ENCODE results near the gene MS4A4A.

MS4A4A gene

DNA sequence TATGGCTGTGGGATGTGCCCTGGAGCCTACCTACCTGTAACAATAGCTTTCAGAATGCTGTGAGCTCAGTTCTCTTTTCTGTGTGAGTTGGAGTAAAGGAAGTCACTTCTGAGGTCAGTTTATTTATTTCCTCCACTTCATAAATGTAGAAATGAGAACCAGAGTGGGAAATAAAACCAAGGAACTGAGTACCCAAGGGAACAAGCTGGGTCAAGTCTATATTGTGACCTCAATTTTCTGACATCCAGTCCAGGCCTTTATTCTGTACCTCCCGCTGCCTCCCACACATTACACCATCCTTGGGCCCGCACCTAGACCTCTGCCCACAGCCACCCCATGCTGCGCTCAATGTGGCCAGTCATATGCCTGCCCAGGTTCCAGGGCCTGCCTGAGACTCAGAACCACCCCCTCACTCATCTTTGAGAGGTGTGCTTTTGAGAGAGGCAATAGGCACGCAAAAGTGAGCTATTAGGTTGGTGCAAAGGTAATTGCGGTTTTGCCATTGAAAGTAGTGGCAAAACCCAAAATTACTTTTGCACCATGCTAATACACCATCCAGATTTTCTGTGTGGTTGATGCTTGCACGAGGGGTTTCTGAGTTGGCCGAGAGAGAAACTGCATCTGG is 56.4 kb downstream of the MS4A4A start:
- no peak overlapping the region for H3K4me3 ChIP-seq (ENCODE audit: severe bottlenecking)
- peaks cover 3% of the 10 kb centered on the region for H3K27me3 ChIP-seq (ENCODE audit: insufficient read depth, poor library complexity, severe bottlenecking)
- H3K27ac ChIP-seq (ENCODE audit: poor library complexity, severe bottlenecking): no peak overlapping the region
- TF ChIP-seq, protein P1, sequence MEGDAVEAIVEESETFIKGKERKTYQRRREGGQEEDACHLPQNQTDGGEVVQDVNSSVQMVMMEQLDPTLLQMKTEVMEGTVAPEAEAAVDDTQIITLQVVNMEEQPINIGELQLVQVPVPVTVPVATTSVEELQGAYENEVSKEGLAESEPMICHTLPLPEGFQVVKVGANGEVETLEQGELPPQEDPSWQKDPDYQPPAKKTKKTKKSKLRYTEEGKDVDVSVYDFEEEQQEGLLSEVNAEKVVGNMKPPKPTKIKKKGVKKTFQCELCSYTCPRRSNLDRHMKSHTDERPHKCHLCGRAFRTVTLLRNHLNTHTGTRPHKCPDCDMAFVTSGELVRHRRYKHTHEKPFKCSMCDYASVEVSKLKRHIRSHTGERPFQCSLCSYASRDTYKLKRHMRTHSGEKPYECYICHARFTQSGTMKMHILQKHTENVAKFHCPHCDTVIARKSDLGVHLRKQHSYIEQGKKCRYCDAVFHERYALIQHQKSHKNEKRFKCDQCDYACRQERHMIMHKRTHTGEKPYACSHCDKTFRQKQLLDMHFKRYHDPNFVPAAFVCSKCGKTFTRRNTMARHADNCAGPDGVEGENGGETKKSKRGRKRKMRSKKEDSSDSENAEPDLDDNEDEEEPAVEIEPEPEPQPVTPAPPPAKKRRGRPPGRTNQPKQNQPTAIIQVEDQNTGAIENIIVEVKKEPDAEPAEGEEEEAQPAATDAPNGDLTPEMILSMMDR (IDR thresholded peaks at IDR 0.05; ENCODE audit: poor library complexity, severe bottlenecking): no peak
- no peaks in the 10 kb centered on the region for H3K36me3 ChIP-seq (ENCODE audit: low read depth)
- H3K4me1 ChIP-seq (ENCODE audit: insufficient read depth, poor library complexity, severe bottlenecking): no peaks in the 10 kb centered on the region
- DNase-seq (ENCODE audit: low spot score): no peak
- H3K9me3 ChIP-seq (ENCODE audit: severe bottlenecking): no peaks in the 10 kb centered on the region
- ATAC-seq (ENCODE audit: low read depth): no peak

GRCh38 chr11:60338053-60338452 is 57.6 kb downstream of the MS4A4A start:
- TF ChIP-seq, protein P1 (IDR thresholded peaks at IDR 0.05; ENCODE audit: poor library complexity, severe bottlenecking): no peak
- H3K9me3 ChIP-seq (ENCODE audit: severe bottlenecking): no peaks in the 10 kb centered on the region
- no peak overlapping the region for H3K27ac ChIP-seq (ENCODE audit: poor library complexity, severe bottlenecking)
- H3K36me3 ChIP-seq (ENCODE audit: low read depth): no peaks in the 10 kb centered on the region
- ATAC-seq (ENCODE audit: low read depth) (no peak), DNase-seq (ENCODE audit: low spot score) (no peak)
- H3K4me1 ChIP-seq (ENCODE audit: insufficient read depth, poor library complexity, severe bottlenecking): no peaks in the 10 kb centered on the region
- no peaks in the 10 kb centered on the region for H3K27me3 ChIP-seq (ENCODE audit: insufficient read depth, poor library complexity, severe bottlenecking)
- H3K4me3 ChIP-seq (ENCODE audit: severe bottlenecking): no peak overlapping the region

GRCh38 chr11:60339356-60339755 is 58.9 kb downstream of the MS4A4A start:
- H3K9me3 ChIP-seq (ENCODE audit: severe bottlenecking): no peaks in the 10 kb centered on the region
- ATAC-seq (ENCODE audit: low read depth): no peak
- no peaks in the 10 kb centered on the region for H3K36me3 ChIP-seq (ENCODE audit: low read depth)
- H3K27ac ChIP-seq (ENCODE audit: poor library complexity, severe bottlenecking): no peak overlapping the region
- DNase-seq (ENCODE audit: low spot score): no peak
- H3K4me3 ChIP-seq (ENCODE audit: severe bottlenecking): no peak overlapping the region
- TF ChIP-seq, protein P1 (IDR thresholded peaks at IDR 0.05; ENCODE audit: poor library complexity, severe bottlenecking): no peak
- H3K4me1 ChIP-seq (ENCODE audit: insufficient read depth, poor library complexity, severe bottlenecking): no peaks in the 10 kb centered on the region
- H3K27me3 ChIP-seq (ENCODE audit: insufficient read depth, poor library complexity, severe bottlenecking): no peaks in the 10 kb centered on the region

GRCh38 chr11:60343094-60343704 is 62.7 kb downstream of the MS4A4A start:
- ATAC-seq (ENCODE audit: low read depth) (no peak), DNase-seq (ENCODE audit: low spot score) (no peak)
- Histone ChIP-seq H3K9me3 (ENCODE audit: severe bottlenecking) (no peaks in the 10 kb centered on the region), H3K27me3 (ENCODE audit: insufficient read depth, poor library complexity, severe bottlenecking) (no peaks in the 10 kb centered on the region), H3K4me3 (ENCODE audit: severe bottlenecking) (no peak overlapping the region), H3K36me3 (ENCODE audit: low read depth) (no peaks in the 10 kb centered on the region), H3K4me1 (ENCODE audit: insufficient read depth, poor library complexity, severe bottlenecking) (no peaks in the 10 kb centered on the region), H3K27ac (ENCODE audit: poor library complexity, severe bottlenecking) (no peak overlapping the region)
- TF ChIP-seq, protein P1 (IDR thresholded peaks at IDR 0.05; ENCODE audit: poor library complexity, severe bottlenecking): peak; percentile 70

- H3K4me1 ChIP-seq (ENCODE audit: insufficient read depth, poor library complexity, severe bottlenecking): no peaks in the 10 kb centered on the region
- no peak overlapping the region for H3K27ac ChIP-seq (ENCODE audit: poor library complexity, severe bottlenecking)
- H3K4me3 ChIP-seq (ENCODE audit: severe bottlenecking): no peak overlapping the region
- TF ChIP-seq, protein P1 (IDR thresholded peaks at IDR 0.05; ENCODE audit: poor library complexity, severe bottlenecking): no peak
- no peaks in the 10 kb centered on the region for H3K36me3 ChIP-seq (ENCODE audit: low read depth)
- no peaks in the 10 kb centered on the region for H3K27me3 ChIP-seq (ENCODE audit: insufficient read depth, poor library complexity, severe bottlenecking)
- no peak for ATAC-seq (ENCODE audit: low read depth)
- H3K9me3 ChIP-seq (ENCODE audit: severe bottlenecking): no peaks in the 10 kb centered on the region
- DNase-seq (ENCODE audit: low spot score): no peak
Observed at GRCh38 chr11:60344146-60344545, 63.7 kb downstream of the MS4A4A start.
